Retina (tissue), 1 donor: ENCODE measurements around the gene METTL5.
A peak's percentile ranks its signal among the peaks of the same experiment; 100 is the strongest.

ENCODE experiments used
- DNase-seq: peaks from one replicate; pipeline ENCODE4 v3.0.0-alpha.2; 2016

METTL5 gene

GRCh38 chr2:169778446-169778845, 46.3 kb downstream of the METTL5 start:
- no peak for DNase-seq

- DNase-seq: no peak
Observed at GRCh38 chr2:169776252-169776761, 48.4 kb downstream of the METTL5 start.

- no peak for DNase-seq
Observed at GRCh38 chr2:169775765-169776164, 48.9 kb downstream of the METTL5 start.

GRCh38 chr2:169775354-169775753, 49.4 kb downstream of the METTL5 start:
- no peak for DNase-seq

- no peak for DNase-seq
Observed at GRCh38 chr2:169772651-169773050, 52.1 kb downstream of the METTL5 start.

GRCh38 chr2:169771612-169772011, 53.1 kb downstream of the METTL5 start:
- no peak for DNase-seq

GRCh38 chr2:169771021-169771420, 53.7 kb downstream of the METTL5 start:
- no peak for DNase-seq

- DNase-seq: peak; percentile 17
Observed at GRCh38 chr2:169768262-169768995, 56.3 kb downstream of the METTL5 start.

- DNase-seq: peak; percentile 51
Observed at GRCh38 chr2:169767243-169767888, 57.3 kb downstream of the METTL5 start.

GRCh38 chr2:169765523-169765922, 59.2 kb downstream of the METTL5 start:
- DNase-seq: no peak

GRCh38 chr2:169761970-169762292, 62.8 kb downstream of the METTL5 start:
- DNase-seq: no peak
